Renal cortex interstitium (tissue), 11 donors: ENCODE results near the gene NUB1. TPM values are rescaled to one million over a fixed set of nuclear protein-coding genes. Genes with fewer than 3 reads are reported as not detected.

Experiments
- DNase-seq, 11 donors: peaks; one replicate each; pipeline ENCODE4 v3.0.0-alpha.2; 2013; ENCODE audit warnings: low read depth in 9 of 11, low spot score in 4 of 11; ENCODE audit errors: extremely low read depth in 1 of 11
- polyA plus RNA-seq, 3 donors: library from polyadenylated mRNA; unstranded; fragments of 120-200 nt; gene quantifications; one replicate each; pipeline ENCODE4 v1.2.1, GENCODE V29; 2013; ENCODE audit not compliant: insufficient read length in 3 of 3

The NUB1 gene
- polyA plus RNA-seq, 3 donors: 76.5 to 94.3 (median 82.0) TPM

- DNase-seq: no peak
Measured at GRCh38 chr7:151425670-151426440, 84.2 kb downstream of the NUB1 start.

- no peak for DNase-seq
Measured at GRCh38 chr7:151426441-151426903, 84.9 kb downstream of the NUB1 start.

- no peak for DNase-seq
Measured at GRCh38 chr7:151426904-151427704, 85.5 kb downstream of the NUB1 start.

- no peak for DNase-seq
Measured at GRCh38 chr7:151427705-151428377, 86.2 kb downstream of the NUB1 start.

Other genes starting within 250 kb of the NUB1 start
- under 1 TPM in 1 of 3 donors, not detected in 2; 0.19 TPM for gene GBX1, start 174.1 kb upstream of the NUB1 start, polyA plus RNA-seq
- gene ASB10, start 154.6 kb upstream of the NUB1 start, polyA plus RNA-seq: not detected
- gene H2BK1, start 131.3 kb upstream of the NUB1 start, polyA plus RNA-seq: not detected
- gene ABCF2, start 114.6 kb upstream of the NUB1 start, polyA plus RNA-seq: 10 to 100 TPM; 22.3 to 30.9 (median 30.8) TPM
- gene CHPF2, start 109.3 kb upstream of the NUB1 start, polyA plus RNA-seq: 10 to 100 TPM; 20.3 to 28.1 (median 25.9) TPM
- gene SMARCD3, start 93.1 kb upstream of the NUB1 start, polyA plus RNA-seq: 10 to 100 TPM; 64.4 to 81.5 (median 72.8) TPM
- 10 to 100 TPM; 24.3 to 52.0 (median 39.1) TPM for gene WDR86, start 68.2 kb downstream of the NUB1 start, polyA plus RNA-seq
- gene CRYGN, start 98.3 kb downstream of the NUB1 start, polyA plus RNA-seq: 1 to 10 TPM; 3.5 to 5.6 (median 3.6) TPM
- 100 to 1,000 TPM; 116 to 160 (median 131) TPM for gene RHEB, start 178.1 kb downstream of the NUB1 start, polyA plus RNA-seq